ENCODE data around the gene GPR82. TPM values are rescaled to one million over a fixed set of nuclear protein-coding genes. Genes with fewer than 3 reads are reported as not detected.

Gene GPR82
- total and polyA plus RNA-seq, 10 of the 15 experiments (the other 5 are each of a cell fraction or from before 2014, with no cell fraction given): 0.23 to 1.7 (median 0.56) TPM

DNA sequence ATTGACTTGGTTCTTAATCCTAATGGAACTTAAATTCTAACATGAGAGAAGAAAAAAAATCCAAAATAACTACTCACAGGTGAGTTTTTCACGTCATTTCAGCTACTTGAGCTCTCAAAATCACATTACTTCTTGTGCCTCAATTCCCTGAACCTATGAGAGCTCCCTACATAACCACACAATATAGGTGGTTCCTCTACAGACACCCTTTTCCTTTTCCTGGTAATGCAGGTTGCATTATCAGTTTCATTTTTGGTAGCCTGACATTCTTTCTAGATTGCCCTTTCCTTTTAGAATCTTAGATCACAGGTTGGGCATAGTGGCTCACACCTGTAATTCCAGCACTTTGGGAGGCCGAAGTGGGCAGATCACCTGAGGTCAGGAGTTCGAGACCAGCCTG lies 31.0 kb upstream of the GPR82 start:
- in situ Hi-C loops (cut with MboI): no loop called here

More for the DNA sequence above, 31.0 kb upstream of the GPR82 start:
- Histone ChIP-seq H2AFZ (ENCODE audit: control insufficient read depth, low read depth, low read length) (no peak overlapping the region), H3K4me2 (ENCODE audit: control insufficient read depth, insufficient read depth) (no peak overlapping the region), H4K20me1 (ENCODE audit: control insufficient read depth, insufficient read depth) (no peaks in the 10 kb centered on the region), H3K4me3 (no peak overlapping the region), H3K9ac (ENCODE audit: control insufficient read depth, insufficient read depth, low read length) (no peak overlapping the region), H3K9me3 (replicated peaks; ENCODE audit: control insufficient read depth, insufficient read depth, low read length) (no peaks in the 10 kb centered on the region), H3K27me3 (replicated peaks in 1 of 2; ENCODE audit: control insufficient read depth in 2 of 2, insufficient read depth in 2 of 2, low read length in 1 of 2) (no peaks in the 10 kb centered on the region), H3K36me3 (ENCODE audit: control insufficient read depth in 2 of 2, insufficient read depth in 2 of 2, low read length in 1 of 2) (no peaks in the 10 kb centered on the region), H3K79me2 (ENCODE audit: control insufficient read depth, insufficient read depth, low read length) (no peaks in the 10 kb centered on the region), H3K27ac (ENCODE audit: control insufficient read depth, insufficient read depth) (no peak overlapping the region), H3K4me1 (ENCODE audit: control insufficient read depth, insufficient read depth, low read length) (peaks cover 7% of the 10 kb centered on the region; the same call in 1 of the 2 replicates)
- RAD21 ChIA-PET (ENCODE audit: unreplicated experiment): no interaction called here
- no TSS peak for BruUV-seq (replicated peaks)
- DNase-seq (ENCODE audit: low read depth, low spot score) (no peak), ATAC-seq (no peak), FAIRE-seq (no peak)
- 10% methylated on average over 3 of the region's 3 CpGs for WGBS (ENCODE audit: insufficient coverage, insufficient replicate concordance, low lambda C conversion rate, missing lambda C conversion rate)
- CTCF ChIA-PET: no interaction called here
- no peak for TF ChIP-seq RB1 (IDR thresholded peaks at IDR 0.05; ENCODE audit: borderline replicate concordance)
- no peak for TF ChIP-seq BCL11A (IDR thresholded peaks at IDR 0.05; ENCODE audit: low read depth, low read length)
- no peak for TF ChIP-seq SIN3A (IDR thresholded peaks at IDR 0.05; ENCODE audit: low read depth, low read length)
- TF ChIP-seq, protein P1, sequence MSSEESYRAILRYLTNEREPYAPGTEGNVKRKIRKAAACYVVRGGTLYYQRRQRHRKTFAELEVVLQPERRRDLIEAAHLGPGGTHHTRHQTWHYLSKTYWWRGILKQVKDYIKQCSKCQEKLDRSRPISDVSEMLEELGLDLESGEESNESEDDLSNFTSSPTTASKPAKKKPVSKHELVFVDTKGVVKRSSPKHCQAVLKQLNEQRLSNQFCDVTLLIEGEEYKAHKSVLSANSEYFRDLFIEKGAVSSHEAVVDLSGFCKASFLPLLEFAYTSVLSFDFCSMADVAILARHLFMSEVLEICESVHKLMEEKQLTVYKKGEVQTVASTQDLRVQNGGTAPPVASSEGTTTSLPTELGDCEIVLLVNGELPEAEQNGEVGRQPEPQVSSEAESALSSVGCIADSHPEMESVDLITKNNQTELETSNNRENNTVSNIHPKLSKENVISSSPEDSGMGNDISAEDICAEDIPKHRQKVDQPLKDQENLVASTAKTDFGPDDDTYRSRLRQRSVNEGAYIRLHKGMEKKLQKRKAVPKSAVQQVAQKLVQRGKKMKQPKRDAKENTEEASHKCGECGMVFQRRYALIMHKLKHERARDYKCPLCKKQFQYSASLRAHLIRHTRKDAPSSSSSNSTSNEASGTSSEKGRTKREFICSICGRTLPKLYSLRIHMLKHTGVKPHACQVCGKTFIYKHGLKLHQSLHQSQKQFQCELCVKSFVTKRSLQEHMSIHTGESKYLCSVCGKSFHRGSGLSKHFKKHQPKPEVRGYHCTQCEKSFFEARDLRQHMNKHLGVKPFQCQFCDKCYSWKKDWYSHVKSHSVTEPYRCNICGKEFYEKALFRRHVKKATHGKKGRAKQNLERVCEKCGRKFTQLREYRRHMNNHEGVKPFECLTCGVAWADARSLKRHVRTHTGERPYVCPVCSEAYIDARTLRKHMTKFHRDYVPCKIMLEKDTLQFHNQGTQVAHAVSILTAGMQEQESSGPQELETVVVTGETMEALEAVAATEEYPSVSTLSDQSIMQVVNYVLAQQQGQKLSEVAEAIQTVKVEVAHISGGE (CRISPR knock-in tag; IDR thresholded peaks at IDR 0.05): no peak
- TF ChIP-seq, protein P2, sequence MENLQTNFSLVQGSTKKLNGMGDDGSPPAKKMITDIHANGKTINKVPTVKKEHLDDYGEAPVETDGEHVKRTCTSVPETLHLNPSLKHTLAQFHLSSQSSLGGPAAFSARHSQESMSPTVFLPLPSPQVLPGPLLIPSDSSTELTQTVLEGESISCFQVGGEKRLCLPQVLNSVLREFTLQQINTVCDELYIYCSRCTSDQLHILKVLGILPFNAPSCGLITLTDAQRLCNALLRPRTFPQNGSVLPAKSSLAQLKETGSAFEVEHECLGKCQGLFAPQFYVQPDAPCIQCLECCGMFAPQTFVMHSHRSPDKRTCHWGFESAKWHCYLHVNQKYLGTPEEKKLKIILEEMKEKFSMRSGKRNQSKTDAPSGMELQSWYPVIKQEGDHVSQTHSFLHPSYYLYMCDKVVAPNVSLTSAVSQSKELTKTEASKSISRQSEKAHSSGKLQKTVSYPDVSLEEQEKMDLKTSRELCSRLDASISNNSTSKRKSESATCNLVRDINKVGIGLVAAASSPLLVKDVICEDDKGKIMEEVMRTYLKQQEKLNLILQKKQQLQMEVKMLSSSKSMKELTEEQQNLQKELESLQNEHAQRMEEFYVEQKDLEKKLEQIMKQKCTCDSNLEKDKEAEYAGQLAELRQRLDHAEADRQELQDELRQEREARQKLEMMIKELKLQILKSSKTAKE (IDR thresholded peaks at IDR 0.05; ENCODE audit: low read depth, poor library complexity, severe bottlenecking): no peak
- no peak for TF ChIP-seq NBN (IDR thresholded peaks at IDR 0.05)
- TF ChIP-seq, protein P3, sequence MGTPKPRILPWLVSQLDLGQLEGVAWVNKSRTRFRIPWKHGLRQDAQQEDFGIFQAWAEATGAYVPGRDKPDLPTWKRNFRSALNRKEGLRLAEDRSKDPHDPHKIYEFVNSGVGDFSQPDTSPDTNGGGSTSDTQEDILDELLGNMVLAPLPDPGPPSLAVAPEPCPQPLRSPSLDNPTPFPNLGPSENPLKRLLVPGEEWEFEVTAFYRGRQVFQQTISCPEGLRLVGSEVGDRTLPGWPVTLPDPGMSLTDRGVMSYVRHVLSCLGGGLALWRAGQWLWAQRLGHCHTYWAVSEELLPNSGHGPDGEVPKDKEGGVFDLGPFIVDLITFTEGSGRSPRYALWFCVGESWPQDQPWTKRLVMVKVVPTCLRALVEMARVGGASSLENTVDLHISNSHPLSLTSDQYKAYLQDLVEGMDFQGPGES (IDR thresholded peaks at IDR 0.05): no peak
- no peak for TF ChIP-seq EED (IDR thresholded peaks at IDR 0.05; ENCODE audit: low read depth)
- no peak for TF ChIP-seq YY1 (IDR thresholded peaks at IDR 0.05; ENCODE audit: low read depth, low read length)
- no peak for TF ChIP-seq EGR1 (IDR thresholded peaks at IDR 0.05; ENCODE audit: borderline replicate concordance in 1 of 2, low read depth in 2 of 2, low read length in 2 of 2)
- TF ChIP-seq ZSCAN29 (IDR thresholded peaks at IDR 0.05): no peak
- TF ChIP-seq CBX5 (IDR thresholded peaks at IDR 0.05; ENCODE audit: low read depth): no peak
- no peak for TF ChIP-seq TAF1 (IDR thresholded peaks at IDR 0.05; ENCODE audit: borderline replicate concordance, low read depth, low read length)
- no peak for TF ChIP-seq ESRRA (IDR thresholded peaks at IDR 0.05; ENCODE audit: low read length)
- TF ChIP-seq SMAD1 (IDR thresholded peaks at IDR 0.05; ENCODE audit: low read depth, partially characterized antibody): no peak
- no peak for TF ChIP-seq CBX3 (IDR thresholded peaks at IDR 0.05; ENCODE audit: borderline replicate concordance, low read depth)
- no peak for TF ChIP-seq PAX8 (IDR thresholded peaks at IDR 0.05)
- TF ChIP-seq SREBF1 (IDR thresholded peaks at IDR 0.05; ENCODE audit: low read length): no peak
- TF ChIP-seq, protein P4, sequence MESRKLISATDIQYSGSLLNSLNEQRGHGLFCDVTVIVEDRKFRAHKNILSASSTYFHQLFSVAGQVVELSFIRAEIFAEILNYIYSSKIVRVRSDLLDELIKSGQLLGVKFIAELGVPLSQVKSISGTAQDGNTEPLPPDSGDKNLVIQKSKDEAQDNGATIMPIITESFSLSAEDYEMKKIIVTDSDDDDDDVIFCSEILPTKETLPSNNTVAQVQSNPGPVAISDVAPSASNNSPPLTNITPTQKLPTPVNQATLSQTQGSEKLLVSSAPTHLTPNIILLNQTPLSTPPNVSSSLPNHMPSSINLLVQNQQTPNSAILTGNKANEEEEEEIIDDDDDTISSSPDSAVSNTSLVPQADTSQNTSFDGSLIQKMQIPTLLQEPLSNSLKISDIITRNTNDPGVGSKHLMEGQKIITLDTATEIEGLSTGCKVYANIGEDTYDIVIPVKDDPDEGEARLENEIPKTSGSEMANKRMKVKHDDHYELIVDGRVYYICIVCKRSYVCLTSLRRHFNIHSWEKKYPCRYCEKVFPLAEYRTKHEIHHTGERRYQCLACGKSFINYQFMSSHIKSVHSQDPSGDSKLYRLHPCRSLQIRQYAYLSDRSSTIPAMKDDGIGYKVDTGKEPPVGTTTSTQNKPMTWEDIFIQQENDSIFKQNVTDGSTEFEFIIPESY (IDR thresholded peaks at IDR 0.05): no peak
- POLR2A ChIA-PET: no interaction called here
- SMC1A ChIA-PET (ENCODE audit: uncharacterized antibody, unreplicated experiment): interaction anchor here (0.6 kb wide), 1 partner anchor 726 kb away, joined by 4 read pairs; no protein-coding TSS in a partner anchor
- intact Hi-C loops (cut with micrococcal nuclease; ENCODE audit: unreplicated experiment): no loop called here

Data from GM12878 (cell line).